Gastrocnemius medialis (tissue), 4 donors: ENCODE data around the gene SPTBN1. TPM values are rescaled to one million over a fixed set of nuclear protein-coding genes. Genes with fewer than 3 reads are reported as not detected.

Experiments used
- ATAC-seq, 2 donors: fragments of 150-250 bp; one replicate each; pipeline ENCODE4 v1.9.1; 2016
- DNase-seq, 2 donors: peaks; one replicate each; pipeline ENCODE4 v3.0.0-alpha.2; 2019
- H3K27ac ChIP-seq, 4 donors: fragments of 200-600 bp; sonication (generic); 1 replicate in 1 of 4; 2 replicates in 3 of 4; pipeline ENCODE4 v1.5.1; 2016 to 2018; ENCODE audit warnings: mild to moderate bottlenecking in 2 of 4, moderate library complexity in 1 of 4
- H3K27me3 ChIP-seq, 3 donors: fragments of 200-600 bp; sonication (generic) in 2 of 3; 1 replicate in 1 of 3; 2 replicates in 2 of 3; pipeline versions ENCODE4 v1.5.1 to v1.6.0; 2016 to 2019; ENCODE audit warnings: mild to moderate bottlenecking in 1 of 3, moderate library complexity in 1 of 3
- H3K36me3 ChIP-seq, 2 donors: fragments of 200-600 bp; sonication (generic) in 1 of 2; one replicate each; pipeline ENCODE4 v1.5.1; 2017 to 2018
- H3K4me1 ChIP-seq, 2 donors: fragments of 200-600 bp; sonication (generic) in 1 of 2; one replicate each; pipeline ENCODE4 v1.5.1; 2016 to 2017; ENCODE audit warnings: mild to moderate bottlenecking in 2 of 2
- H3K4me3 ChIP-seq, 4 donors: fragments of 200-600 bp; sonication (generic) in 3 of 4; 1 replicate in 1 of 4; 2 replicates in 3 of 4; pipeline ENCODE4 v1.5.1; 2016 to 2019; ENCODE audit warnings: mild to moderate bottlenecking in 2 of 4
- H3K9me3 ChIP-seq, 3 donors: fragments of 200-600 bp; sonication (generic) in 2 of 3; 1 replicate in 1 of 3; 2 replicates in 2 of 3; pipeline ENCODE4 v1.5.1; 2016 to 2019
- POLR2A ChIP-seq, 2 donors: fragments of 450-650 bp; IDR thresholded peaks; one replicate each; pipeline ENCODE4 v1.6.1; 2017; ENCODE audit warnings: antibody characterized with exemption in 2 of 2, mild to moderate bottlenecking in 2 of 2, moderate library complexity in 2 of 2
- in situ Hi-C, 4 donors: fragments of 200-750 bp; cut with MboI; loops; one replicate each; pipeline versions ENCODE4 v1.15.0 to v1.8.0; 2017; ENCODE audit warnings: low sequenced_read_pairs in 4 of 4
- intact Hi-C: fragments of 100-400 bp; cut with DNase I; formaldehyde crosslinking; loops from one replicate; pipeline ENCODE4 v1.15.1; 2023; ENCODE audit warnings: low total_unique reads
- total RNA-seq, 4 donors: library from RNA; depleted of rRNA; stranded (reverse); fragments of >200 nt; gene quantifications; one replicate each; pipeline versions ENCODE4 v1.1.0 to v1.2.3, GENCODE V29; 2016
- TF ChIP-seq, protein P1 (sequence below), 5 experiments: fragments of 450-650 bp in 3 of 5; fragments of 200-600 bp in 2 of 5; sonication (generic) in 2 of 5; IDR thresholded peaks in 4 of 5; conservative IDR thresholded peaks in 1 of 5; 1 replicate in 4 of 5; 2 replicates in 1 of 5; pipeline ENCODE4 v1.5.1; 2016 to 2019; ENCODE audit warnings: antibody characterized with exemption in 5 of 5, mild to moderate bottlenecking in 3 of 5, moderate library complexity in 3 of 5

SPTBN1 gene
- total RNA-seq, 4 donors from 2014 or later: 107 to 191 (median 119) TPM

DNA sequence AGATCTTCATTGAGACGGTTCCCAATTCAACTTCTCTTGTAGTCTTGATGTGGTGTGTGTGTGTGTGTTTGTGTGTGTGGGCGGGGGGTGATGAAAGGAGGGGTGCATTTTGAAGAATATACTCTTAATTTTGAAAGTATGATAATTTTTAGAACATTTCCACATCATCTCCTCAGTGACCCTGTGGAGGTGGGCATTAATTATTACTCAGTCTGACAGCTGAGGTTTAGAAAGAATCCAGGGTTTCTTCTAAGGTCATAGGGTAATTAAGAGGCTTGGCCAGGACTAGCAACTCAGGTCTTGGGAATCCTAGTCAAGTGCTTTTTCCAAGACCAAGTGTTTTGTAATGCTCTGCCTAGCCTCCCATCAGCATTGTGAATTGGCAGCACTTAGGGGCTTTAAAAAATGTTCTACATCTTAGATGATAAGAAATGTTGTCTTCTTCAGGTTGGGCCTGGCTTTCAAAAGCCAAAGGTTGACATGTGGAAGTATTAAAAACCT, 100.5 kb downstream of the SPTBN1 start:
- intact Hi-C loops: no loop called here
- Histone ChIP-seq H3K4me3 (no peak overlapping the region), H3K27me3 (no peaks in the 10 kb centered on the region), H3K27ac (peak overlapping the region; percentile 73 to 87 (median 78)), H3K36me3 (no peaks in the 10 kb centered on the region), H3K9me3 (no peaks in the 10 kb centered on the region), H3K4me1 (peaks cover 41 to 58% of the 10 kb centered on the region in 2 donors)
- TF ChIP-seq POLR2A (IDR thresholded peaks at IDR 0.05): no peak
- TF ChIP-seq, protein P1, sequence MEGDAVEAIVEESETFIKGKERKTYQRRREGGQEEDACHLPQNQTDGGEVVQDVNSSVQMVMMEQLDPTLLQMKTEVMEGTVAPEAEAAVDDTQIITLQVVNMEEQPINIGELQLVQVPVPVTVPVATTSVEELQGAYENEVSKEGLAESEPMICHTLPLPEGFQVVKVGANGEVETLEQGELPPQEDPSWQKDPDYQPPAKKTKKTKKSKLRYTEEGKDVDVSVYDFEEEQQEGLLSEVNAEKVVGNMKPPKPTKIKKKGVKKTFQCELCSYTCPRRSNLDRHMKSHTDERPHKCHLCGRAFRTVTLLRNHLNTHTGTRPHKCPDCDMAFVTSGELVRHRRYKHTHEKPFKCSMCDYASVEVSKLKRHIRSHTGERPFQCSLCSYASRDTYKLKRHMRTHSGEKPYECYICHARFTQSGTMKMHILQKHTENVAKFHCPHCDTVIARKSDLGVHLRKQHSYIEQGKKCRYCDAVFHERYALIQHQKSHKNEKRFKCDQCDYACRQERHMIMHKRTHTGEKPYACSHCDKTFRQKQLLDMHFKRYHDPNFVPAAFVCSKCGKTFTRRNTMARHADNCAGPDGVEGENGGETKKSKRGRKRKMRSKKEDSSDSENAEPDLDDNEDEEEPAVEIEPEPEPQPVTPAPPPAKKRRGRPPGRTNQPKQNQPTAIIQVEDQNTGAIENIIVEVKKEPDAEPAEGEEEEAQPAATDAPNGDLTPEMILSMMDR (IDR thresholded peaks at IDR 0.05 in 4 of 5, conservative IDR thresholded peaks at IDR 0.05 in 1 of 5): no peak
- ATAC-seq: peak in 1 of 2 donors; percentile 20
- no peak for DNase-seq
- in situ Hi-C loops: no loop called here

DNA sequence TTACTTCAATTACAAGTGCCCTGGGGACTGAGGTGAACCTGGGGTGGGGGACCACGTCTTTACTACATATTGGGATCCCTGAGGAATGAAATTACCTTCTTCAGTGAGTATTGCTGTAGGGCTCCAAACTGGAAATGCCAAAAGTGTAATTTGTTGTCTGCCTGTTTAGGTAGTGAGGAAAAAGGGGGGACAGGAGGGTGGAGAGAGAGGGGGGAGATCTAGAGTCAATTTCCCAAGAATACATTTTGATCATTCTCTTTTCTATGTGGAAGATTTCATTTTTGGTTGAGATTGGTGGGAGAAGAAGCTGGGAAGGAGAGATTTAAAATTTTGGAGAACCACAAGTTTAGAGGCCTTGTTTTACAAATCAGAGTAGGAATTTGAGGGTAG, 101.1 kb downstream of the SPTBN1 start:
- peaks cover 41 to 61% of the 10 kb centered on the region in 2 donors for H3K4me1 ChIP-seq
- H3K4me3 ChIP-seq: peak overlapping the region in 2 of 4 donors; percentile 51 to 71
- in situ Hi-C loops: no loop called here
- no peaks in the 10 kb centered on the region for H3K9me3 ChIP-seq
- ATAC-seq: no peak
- TF ChIP-seq, protein P1 (IDR thresholded peaks at IDR 0.05 in 4 of 5, conservative IDR thresholded peaks at IDR 0.05 in 1 of 5): no peak
- no peak for TF ChIP-seq POLR2A (IDR thresholded peaks at IDR 0.05)
- intact Hi-C loops: no loop called here
- DNase-seq: no peak
- H3K27ac ChIP-seq: peak overlapping the region; percentile 73 to 87 (median 78)
- no peaks in the 10 kb centered on the region for H3K27me3 ChIP-seq
- no peaks in the 10 kb centered on the region for H3K36me3 ChIP-seq

DNA sequence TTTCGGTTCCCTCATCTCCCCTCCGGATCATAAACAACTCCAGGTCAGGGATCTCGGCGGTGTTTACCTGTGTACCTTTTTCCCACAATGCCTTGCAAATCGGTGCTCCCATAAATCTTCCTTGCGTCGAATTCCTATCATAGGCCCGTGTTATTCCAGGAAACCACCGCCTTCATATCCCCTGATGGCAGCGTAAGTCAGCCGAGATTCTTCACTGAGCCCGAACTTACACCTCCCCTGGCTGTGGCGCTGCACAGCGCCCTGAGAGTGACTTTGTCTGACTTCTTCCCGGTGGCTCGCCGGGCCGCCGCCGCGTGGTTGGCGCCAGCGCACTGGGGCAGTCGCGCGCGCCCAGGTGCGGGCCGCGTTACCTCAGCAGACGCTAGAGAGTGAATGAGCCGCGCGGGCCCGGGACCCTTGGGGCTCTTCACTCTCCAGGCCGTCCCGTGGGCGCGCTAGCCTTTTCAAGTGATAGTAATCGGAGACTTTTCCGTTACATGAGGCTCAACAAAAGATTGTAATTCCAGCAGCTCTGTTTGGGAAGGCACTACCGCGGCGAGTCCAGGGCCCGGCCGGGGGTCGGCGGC, 101.6 kb downstream of the SPTBN1 start:
- Histone ChIP-seq H3K4me1 (peaks cover 41 to 61% of the 10 kb centered on the region in 2 donors), H3K9me3 (no peaks in the 10 kb centered on the region), H3K36me3 (no peaks in the 10 kb centered on the region), H3K27ac (peak overlapping the region; percentile 73 to 87 (median 78)), H3K4me3 (peak overlapping the region; percentile 51 to 71 (median 52)), H3K27me3 (no peaks in the 10 kb centered on the region)
- in situ Hi-C loops (no loop called here), intact Hi-C loops (no loop called here)
- ATAC-seq: peak; percentile 41 to 47
- no peak for TF ChIP-seq POLR2A (IDR thresholded peaks at IDR 0.05)
- TF ChIP-seq, protein P1 (IDR thresholded peaks at IDR 0.05 in 4 of 5, conservative IDR thresholded peaks at IDR 0.05 in 1 of 5): peak in 1 of 5 experiments; percentile 30
- peak in 1 of 2 donors; percentile 29 for DNase-seq

DNA sequence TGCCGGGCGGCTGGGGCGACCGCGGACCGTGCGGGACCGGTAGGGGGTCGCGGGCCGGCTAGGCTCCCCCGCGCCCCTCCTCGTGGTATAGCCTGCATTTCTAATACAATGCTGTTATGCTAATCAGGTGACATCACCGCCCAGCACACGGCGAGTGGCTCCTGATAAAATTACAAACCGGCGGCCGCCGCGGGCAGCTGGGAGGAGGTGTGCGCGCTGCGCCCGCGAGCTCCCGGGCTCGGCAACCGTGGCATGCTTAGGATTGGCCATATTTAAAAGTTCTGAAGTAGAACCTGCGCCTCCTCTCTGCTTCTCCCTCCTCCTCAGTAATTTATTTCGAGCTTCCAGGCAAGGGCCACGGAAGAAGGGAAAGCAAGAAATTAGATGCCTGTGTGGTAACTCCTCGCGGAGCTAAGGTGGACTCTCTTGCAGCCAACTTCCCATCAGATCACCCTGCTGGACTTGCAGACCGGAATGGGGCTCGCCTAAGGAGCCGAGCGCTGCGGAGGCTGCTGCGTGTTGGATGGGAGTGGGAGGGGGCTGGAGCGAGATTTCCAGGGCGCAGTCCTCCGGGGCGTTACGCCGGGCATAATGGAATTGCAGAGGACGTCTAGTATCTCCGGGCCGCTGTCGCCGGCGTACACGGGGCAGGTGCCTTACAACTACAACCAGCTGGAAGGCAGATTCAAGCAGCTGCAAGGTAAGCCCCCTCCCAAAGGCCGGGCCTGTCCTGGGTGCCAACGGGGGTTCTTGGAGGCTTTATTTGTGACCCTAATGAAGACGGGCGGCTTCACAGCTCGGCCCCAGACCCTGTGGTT, 102.3 kb downstream of the SPTBN1 start:
- Histone ChIP-seq H3K9me3 (no peaks in the 10 kb centered on the region), H3K27ac (peak overlapping the region; percentile 73 to 87 (median 78)), H3K36me3 (no peaks in the 10 kb centered on the region), H3K4me3 (peak overlapping the region; percentile 51 to 71 (median 52)), H3K27me3 (no peaks in the 10 kb centered on the region), H3K4me1 (peaks cover 41 to 56% of the 10 kb centered on the region in 2 donors)
- ATAC-seq: peak; percentile 60 to 68
- peak in 1 of 2 donors; percentile 38 for DNase-seq
- TF ChIP-seq, protein P1 (IDR thresholded peaks at IDR 0.05 in 4 of 5, conservative IDR thresholded peaks at IDR 0.05 in 1 of 5): no peak
- no peak for TF ChIP-seq POLR2A (IDR thresholded peaks at IDR 0.05)
- in situ Hi-C loops (no loop called here), intact Hi-C loops (no loop called here)
